ENCODE results near the gene TRIM7.
A peak's percentile ranks its signal among the peaks of the same experiment; 100 is the strongest.

The TRIM7 gene

DNA sequence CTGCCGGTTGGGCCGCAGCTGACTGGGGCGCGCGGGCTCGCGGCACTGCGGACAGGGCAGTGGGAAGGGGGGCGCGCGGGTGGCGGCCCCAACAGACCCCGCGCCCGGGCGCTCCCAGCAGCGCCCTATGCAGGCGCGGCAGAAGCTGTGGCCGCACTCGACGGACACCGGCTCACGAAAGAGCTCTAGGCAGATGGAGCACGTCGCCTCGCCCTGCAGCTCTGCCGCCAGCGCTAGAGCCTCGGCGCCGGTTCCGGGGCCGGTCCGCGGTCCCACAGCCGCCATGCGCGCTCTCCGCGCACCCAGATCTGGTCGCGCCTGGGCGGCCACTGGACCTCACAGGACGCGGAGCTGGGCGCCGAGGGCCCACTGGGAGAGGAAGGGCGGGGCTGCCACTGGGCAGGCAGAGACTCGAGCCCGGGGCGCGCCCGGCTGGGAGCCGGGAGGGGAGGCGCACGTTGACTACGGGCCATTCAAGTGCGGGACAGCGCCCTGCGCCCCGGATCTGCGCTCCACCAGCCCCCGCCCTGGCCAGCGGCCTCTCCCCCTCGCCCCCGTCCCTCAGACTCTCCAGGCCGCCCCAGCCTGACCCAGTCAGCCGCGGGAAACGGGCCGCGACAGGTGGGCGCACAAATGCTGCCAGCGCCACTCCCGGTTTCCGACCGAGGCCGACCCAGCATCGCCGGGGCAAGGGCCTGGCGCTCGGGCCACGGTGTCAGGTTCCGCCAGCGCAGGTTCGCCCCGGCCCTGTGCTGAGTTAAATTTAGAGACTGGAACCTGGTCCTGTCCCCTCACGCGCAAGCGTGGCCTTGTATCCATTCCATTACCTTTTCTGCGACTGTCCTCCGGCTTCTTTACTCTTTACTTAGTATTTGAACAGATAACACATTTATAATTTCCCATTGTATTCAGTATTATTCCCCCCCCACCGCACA is at the start of gene TRIM7:
Gene TRIM7, minus strand, starts transcription at position 371 of the 935 bp plus-strand sequence. Its CDS starts 86 bp downstream, at position 285.
- peak within 1 kb of the TSS; percentile 62 for H3K4me3 ChIP-seq (ENCODE audit: low read depth, low read length)

GRCh38 chr5:181248277-181248676 is 43.3 kb upstream of the TRIM7 start:
- H3K4me3 ChIP-seq (ENCODE audit: low read depth, low read length): peak overlapping the region; percentile 66

GRCh38 chr5:181246276-181247049 is 41.5 kb upstream of the TRIM7 start:
- H3K4me3 ChIP-seq (ENCODE audit: low read depth, low read length): peak overlapping the region; percentile 96

GRCh38 chr5:181245427-181246275 is 40.7 kb upstream of the TRIM7 start:
- H3K4me3 ChIP-seq (ENCODE audit: low read depth, low read length): peak overlapping the region; percentile 96

DNA sequence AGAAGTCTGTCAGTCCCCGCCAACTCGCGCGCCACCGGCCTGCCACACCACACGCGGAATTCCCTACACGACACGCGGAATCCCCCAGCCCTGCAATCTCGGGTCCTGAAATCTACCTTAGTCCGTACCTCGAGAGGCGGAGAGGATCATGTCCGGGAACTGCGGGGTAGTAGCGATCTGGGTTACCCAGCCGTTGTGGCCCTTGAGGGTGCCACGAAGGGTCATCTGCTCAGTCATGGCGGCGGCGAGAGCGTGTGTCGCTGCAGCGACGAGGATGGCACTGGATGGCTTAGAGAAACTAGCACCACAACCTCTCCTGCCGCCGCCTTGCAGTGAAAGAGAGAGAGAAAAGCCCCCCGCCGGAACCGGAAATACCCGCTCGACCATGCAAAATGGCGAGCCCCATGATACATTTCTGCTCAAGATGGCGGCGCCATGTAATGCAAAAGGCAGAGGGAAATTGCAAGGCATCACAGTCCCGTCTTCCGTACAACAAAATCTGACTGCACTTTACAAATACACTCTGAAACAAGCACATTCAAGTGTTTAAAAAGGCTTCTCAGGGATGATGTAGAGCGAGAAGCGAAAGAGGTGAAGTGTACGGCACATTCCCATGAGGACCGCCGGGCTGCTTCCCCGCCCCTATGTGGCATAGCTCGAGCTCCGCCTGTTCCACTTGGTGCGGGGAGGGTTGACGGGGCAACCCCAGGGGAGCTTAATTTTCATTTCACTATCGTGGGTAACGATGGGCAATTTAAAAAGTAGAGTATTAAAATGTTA is 38.8 kb upstream of the TRIM7 start, which contains the start of gene RACK1:
Gene RACK1, minus strand, starts transcription at position 343 of the 780 bp plus-strand sequence. Its CDS starts 106 bp downstream, at position 237.
- H3K4me3 ChIP-seq (ENCODE audit: low read depth, low read length): peak within 1 kb of the TSS; percentile 96

GRCh38 chr5:181243018-181243563 is 38.1 kb upstream of the TRIM7 start:
- peak overlapping the region; percentile 96 for H3K4me3 ChIP-seq (ENCODE audit: low read depth, low read length)

DNA sequence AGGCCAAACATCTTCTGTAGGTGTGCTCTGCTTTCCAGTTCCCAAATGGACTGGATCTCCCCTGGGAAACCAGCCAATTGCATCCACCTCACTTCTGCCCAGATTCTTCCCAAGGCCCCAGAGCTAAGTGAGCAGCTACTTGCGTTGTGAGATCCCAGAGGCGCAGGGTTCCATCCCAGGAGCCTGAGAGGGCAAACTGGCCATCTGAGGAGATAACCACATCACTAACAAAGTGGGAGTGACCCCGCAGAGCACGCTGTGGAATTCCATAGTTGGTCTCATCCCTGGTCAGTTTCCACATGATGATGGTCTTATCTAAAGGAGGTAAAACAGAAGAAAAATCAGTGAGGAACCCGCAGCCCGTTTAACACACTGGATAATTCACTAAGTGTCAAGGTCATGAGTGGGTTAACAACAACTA is 37.0 kb upstream of the TRIM7 start:
- peak overlapping the region; percentile 96 for H3K4me3 ChIP-seq (ENCODE audit: low read depth, low read length)

GRCh38 chr5:181241393-181241975 is 36.5 kb upstream of the TRIM7 start:
- peak overlapping the region; percentile 96 for H3K4me3 ChIP-seq (ENCODE audit: low read depth, low read length)

GRCh38 chr5:181239062-181239663 is 34.2 kb upstream of the TRIM7 start:
- H3K4me3 ChIP-seq (ENCODE audit: low read depth, low read length): no peak overlapping the region

GRCh38 chr5:181237729-181238385 is 32.9 kb upstream of the TRIM7 start:
- H3K4me3 ChIP-seq (ENCODE audit: low read depth, low read length): no peak overlapping the region

GRCh38 chr5:181236954-181237641 is 32.1 kb upstream of the TRIM7 start:
- H3K4me3 ChIP-seq (ENCODE audit: low read depth, low read length): no peak overlapping the region

DNA sequence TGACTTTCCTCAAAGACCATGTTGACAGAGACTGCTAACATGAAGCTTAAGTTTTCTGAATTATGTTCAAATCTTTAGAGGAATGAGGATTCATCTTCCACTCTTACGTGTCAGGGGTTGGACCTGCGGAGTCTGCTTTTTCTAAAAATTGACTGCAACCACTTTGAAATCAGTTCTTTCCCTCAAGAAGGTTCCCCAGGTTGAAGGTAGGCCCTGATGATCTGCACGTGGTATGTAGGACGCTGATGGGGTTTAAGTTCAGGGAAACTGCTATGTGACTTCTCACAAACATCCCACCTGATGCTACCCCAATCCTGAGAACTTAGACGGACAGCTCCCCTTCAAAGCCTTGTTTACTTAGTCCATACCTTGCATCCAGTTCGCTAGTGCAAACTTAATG is 31.5 kb upstream of the TRIM7 start:
- no peak overlapping the region for H3K4me3 ChIP-seq (ENCODE audit: low read depth, low read length)

DNA sequence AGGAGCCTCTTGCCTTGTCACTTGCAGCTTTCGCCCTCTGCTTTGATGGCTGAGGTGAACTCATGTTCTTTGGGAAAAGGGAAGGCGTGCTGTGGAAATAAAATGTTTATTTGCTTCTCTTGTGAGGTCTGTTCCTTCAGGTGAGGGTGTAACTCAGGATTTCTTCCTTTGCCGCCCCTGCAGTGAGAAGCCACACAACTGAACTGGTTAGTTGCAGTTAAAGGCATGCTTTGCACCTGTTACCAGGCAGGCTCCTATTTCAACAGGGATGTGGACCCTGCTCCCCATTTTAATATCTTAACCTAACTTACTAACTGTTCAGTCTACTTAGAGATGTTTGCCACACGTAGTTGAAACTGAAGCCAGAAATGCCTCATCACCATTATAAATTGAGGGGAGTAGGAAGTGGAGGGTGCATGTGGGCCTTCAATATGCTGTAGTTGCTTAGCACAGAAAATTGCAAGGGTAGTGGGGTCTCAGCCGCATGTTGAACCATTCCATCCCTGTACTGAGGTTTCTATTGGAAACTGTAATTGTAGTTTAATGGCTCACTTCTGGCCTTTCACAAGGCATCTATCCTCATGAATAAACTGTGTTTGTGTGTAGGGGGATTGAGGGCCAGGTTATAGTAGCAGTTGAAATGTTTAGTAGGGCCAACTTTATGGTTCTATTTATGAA is 30.8 kb upstream of the TRIM7 start:
- H3K4me3 ChIP-seq (ENCODE audit: low read depth, low read length): no peak overlapping the region

- no peak overlapping the region for H3K4me3 ChIP-seq (ENCODE audit: low read depth, low read length)
Observed at GRCh38 chr5:181235323-181235688, 30.3 kb upstream of the TRIM7 start.

- H3K4me3 ChIP-seq (ENCODE audit: low read depth, low read length): no peak overlapping the region
Observed at GRCh38 chr5:181234455-181235306, 29.7 kb upstream of the TRIM7 start.

DNA sequence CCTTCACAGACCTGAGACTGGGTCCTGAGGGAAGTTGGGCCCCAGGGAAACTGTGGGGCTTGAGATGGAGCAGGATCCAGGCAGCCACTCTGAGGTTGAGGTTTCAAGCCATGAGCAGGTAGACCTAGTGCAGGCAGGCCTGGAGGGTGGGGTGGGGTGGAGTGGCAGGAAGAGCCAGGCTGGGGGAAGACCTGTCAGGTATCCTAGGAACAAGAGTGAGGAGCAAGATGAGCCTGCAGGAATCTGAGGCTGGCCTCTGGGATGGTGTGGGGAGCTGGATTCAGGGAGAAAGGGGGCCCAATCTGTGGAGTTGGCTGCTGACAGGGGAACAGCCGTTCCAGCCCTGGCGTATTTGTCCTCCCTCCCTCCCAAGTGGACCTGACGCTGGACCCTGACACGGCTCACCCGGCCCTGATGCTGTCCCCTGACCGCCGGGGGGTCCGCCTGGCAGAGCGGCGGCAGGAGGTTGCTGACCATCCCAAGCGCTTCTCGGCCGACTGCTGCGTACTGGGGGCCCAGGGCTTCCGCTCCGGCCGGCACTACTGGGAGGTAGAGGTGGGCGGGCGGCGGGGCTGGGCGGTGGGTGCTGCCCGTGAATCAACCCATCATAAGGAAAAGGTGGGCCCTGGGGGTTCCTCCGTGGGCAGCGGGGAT is 28.9 kb upstream of the TRIM7 start:
- no peak overlapping the region for H3K4me3 ChIP-seq (ENCODE audit: low read depth, low read length)
